Measurements from ENCODE around the gene PPT1.

The PPT1 gene

GRCh38 chr1:40092241-40092640, 4.8 kb downstream of the PPT1 start:
- no peak for DNase-seq

DNA sequence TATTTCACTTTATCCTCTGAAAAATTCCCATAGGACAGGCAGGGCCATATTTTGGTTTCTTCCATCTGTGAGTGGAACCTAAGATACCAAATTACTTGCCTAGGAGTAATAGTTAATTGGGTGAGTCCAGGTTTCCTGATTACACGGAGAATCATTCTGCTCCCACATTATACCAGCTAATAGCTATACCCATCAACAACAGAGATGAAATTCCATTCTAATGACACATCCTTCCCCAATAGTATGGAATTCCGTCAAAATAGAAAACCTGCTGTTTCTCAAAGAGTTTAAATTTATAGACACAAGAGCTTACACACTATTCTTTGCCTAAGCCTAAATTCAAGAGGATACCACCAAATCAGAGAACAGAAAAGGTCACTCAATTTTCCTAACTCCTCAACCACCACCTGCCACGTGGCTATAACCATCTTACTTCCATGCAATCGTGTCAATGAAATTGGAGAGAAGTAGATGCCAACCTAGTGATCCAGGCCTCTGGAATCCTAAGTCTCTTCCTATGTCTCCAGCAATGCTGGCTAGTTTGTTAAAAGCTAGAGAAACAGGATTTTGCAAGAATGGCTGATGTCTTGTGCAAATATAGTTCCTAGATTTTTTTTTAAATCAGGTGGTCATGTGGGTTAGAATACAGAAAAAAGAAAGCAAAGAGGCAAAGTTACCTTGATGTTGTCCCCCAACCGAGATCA, 6.2 kb downstream of the PPT1 start:
- no peak for DNase-seq

DNA sequence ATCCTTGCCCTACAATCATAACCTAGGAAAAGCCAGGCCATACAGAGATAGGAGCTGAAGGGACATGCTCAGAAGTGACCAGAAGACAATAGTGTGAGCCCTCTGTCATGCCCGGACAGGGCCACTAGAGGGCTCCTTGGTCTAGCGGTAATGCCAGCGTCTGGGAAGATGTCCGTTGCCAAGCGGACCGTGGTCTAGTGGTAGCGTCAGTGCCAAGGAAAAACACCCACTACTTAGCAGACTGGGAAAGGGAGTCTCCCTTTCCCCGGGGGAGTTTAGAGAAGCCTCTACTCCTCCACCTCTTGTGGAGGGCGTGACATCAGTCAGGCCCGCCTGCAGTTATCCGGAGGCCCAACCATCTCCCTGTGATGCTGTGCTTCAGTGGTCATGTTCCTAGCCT, 12.3 kb downstream of the PPT1 start:
- peak; percentile 62 for DNase-seq

- DNase-seq, result no peak
Observed at GRCh38 chr1:40081871-40082270, 15.2 kb downstream of the PPT1 start.

DNA sequence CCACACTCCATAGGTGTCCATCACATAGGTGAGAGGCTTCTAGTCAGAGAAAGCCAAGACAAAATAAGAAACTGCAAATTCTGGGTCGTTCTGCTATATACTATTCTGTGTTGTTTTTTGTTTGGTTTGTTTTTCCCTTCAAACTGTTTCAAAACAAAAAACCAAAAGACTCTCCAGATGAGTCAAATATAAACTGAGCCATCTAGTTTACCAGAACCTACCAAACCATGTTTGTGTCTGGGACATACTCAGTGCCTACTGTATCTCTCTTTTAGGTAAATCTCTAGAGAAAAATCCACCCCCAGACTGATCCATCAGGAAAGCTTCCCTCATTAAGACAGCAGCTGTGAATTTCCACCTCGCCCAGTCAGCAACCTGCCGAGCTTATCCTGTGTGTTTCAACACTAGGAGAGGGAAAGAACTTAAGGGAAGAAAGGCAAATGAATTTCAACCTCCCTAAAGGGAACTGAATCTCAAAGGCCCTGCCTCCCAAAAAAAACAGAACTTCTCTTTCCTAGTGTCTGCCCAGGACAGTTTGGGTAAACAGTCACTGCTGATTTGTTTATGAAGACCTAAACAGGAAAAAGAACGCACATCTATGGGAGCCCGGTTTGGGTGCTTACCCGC, 17.2 kb downstream of the PPT1 start:
- no peak for DNase-seq

DNA sequence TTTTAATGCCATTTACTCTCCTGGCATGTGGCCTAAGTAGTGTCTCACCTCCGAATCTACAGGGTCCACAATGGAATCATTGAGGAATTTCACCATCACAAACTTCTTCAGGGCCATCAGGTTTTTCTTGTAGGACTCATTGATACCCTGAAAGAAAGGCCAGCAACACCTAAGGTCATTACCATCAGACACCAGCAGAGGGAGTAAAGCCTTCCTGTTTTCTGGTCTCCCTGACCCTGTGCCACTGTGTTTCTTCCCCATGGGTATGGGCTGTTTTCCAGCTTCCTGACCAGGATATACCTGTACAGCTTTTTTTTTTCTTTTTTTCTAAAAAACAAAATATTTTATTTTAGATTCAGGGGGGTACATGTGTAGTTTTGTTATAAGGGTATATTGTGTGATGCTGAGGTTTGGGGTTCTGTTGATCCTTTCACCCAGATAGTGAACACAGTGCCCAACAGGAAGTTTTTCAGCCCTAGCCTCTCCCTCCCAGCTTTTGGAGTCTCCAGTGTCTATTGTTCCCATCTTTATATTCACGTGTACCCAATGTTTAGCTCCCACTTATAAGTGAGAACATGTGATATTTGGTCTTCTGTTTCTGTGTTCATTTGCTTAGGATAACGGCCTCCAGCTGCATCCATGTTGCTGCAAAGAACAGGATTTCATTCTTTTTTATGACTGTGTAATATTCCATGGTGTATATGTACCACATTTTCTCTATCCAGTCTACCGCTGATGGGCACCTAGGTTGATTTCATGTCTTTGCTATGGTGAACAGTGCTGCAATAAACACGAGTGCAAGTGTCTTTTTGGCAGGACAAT, 18.3 kb downstream of the PPT1 start:
- DNase-seq, result no peak

- no peak for DNase-seq
Observed at GRCh38 chr1:40076895-40077312, 20.1 kb downstream of the PPT1 start.

- DNase-seq, result no peak
Observed at GRCh38 chr1:40075266-40075665, 21.8 kb downstream of the PPT1 start.

GRCh38 chr1:40073062-40073461, 24.0 kb downstream of the PPT1 start:
- DNase-seq, result no peak

DNA sequence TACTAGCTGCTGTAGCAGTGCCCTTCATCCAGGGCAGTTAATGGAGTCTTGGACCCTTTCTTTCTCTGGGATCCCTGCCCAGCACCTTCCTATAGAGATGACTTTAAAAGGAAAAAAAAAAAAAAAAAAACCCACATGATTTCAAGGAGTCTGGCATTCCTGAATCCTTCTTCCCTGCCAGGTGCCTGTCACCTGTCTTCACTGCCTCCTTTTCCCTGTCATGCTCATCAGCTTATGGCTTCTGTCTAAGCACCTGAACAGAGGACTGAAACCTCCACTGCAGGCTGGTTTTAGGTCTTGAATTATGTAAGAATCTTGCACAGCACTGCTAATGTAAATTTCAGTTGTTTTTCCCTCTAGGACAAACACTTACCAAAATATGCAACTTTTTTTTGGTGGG, 24.9 kb downstream of the PPT1 start:
- DNase-seq, result no peak

DNA sequence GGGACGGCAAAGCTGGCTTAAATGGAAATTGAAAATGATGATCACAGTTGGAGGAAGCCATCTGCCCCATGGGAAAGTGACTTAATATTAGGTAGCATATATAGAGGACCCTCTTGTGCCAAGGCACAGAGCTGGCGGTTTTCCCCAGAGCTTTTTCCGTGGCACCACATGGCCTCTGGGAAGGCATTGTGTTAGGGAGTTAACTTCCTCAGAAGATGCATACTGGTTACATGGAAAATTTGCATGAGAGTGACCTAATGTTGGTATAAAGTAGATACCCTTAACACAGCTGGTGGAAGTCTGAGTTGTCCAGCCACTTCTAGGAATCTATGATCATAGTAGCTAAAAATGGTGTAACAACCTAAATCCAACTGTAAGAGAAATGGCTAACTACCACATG, 29.2 kb downstream of the PPT1 start:
- DNase-seq, result no peak

GRCh38 chr1:40067023-40067422, 30.0 kb downstream of the PPT1 start:
- DNase-seq, result no peak

DNA sequence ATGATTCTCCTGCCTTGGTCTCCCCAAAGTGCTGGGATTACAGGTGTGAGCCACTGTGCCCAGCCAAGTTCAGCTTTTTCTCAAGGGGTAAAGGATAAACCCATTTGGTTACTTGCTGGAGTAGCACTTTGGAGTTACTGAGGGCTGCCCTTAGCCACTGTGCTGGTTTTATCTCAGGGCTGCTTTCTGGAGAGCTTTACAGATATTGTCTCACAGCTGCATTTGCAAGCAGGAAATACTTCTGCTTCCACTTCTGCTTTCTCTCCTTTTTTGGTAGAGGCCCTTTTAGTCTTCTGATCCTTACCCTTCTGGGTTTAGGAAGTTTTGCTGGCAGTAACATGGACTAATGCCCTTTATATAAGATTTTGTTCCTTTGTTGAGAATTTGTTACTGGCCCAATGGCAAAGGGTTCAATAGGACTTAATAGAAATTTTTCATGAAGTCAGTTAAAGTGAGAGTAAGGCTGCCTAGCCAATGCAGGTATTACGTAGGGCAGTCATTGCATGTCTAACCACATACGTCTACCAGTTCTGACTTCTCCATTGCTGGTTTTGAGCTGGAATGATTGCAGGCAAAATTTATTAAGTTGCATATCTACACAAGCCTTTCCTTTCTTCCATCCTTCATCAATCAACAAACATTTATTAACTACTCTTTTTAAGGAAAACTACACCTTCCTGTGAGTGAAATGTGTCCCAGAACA, 32.1 kb downstream of the PPT1 start:
- no peak for DNase-seq

DNA sequence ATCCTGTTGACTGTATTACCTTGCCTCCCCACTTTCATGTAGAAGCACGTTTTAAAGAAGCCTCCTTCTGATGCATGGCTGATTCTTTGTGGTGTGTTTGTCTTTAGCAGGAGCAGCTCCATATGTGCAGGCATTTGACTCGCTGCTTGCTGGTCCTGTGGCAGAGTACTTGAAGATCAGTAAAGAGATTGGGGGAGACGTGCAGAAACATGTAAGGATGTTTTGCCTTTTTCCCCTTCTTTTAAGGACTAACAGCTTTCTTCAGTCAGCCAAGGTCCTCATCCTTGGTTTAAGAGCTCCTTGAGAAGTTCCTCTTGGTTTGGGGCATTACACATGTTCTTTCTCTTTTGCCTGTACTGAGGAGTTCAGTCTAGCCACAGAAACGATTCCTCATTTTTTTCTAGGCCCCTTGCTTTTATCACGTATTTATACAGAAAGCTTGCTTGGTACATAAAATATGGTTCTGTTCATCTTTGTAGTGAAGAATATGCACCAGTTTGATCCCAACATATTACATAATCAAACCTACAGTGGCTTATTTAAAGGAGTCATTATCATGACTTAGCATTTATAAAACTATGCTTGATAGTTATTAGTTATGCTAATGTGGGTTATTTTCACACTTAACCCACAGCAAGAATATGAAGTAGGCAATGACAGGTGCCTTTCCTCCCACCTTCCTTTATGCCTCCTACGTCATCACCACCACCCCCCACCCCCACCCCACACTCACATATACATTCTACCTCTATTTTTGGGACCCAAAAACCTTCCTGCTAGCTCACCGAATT, 36.9 kb downstream of the PPT1 start:
- no peak for DNase-seq

GRCh38 chr1:40059338-40059959, 37.6 kb downstream of the PPT1 start:
- no peak for DNase-seq

DNA sequence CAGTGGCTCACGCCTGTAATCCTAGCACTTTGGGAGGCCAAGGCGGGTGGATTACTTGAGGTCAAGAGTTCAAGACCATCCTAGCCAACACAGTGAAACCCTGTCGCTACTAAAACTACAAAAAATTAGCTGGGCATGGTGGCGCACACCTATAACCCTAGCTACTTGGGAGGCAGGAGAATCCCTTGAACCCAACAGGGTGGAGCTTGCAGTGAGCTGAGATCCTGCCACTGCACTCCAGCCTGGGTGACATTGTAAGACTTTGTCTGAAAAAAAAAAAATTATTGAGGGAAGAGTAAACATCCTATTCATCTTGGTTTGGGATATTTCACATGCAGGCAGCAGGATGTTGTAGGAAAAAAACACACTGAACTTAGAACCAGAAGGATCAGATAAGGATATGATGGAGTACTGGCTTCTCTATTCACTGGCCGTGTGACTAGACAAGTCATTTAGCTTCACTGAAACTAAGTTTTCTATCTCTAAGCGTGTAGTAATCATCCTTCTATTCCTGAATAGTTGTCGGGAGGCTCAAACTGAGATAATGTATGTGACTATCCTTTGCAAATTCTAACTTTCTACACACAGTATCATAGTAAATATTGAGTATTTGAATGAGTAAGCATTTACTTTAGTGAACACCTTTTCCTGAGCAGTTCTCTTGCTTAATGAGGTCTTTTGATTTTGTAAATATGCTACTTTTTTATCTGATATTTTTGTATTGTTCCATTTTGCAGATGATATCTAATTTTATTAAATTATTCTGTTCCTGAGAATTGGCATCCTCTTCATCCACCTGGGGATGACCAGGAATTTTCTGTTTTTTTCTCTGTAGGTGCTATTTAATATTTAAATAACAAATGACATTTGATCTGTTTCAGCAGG, 38.4 kb downstream of the PPT1 start:
- no peak for DNase-seq

DNA sequence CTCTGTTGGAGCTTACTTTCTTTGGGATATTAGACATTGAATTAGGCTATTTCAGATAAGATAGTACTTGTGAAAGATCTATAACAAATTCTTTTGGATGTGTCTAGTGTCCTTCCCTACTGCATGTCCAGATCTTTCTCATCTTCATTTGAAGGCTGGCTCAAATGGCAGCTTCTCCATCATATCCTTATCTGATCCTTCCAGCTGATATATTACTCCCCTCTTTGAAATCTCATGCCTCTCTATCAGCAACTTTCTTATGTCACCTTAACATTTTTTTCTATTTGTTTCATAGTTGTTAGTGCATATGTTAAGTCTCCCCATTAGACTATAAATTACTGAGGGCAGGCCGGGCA, 39.0 kb downstream of the PPT1 start:
- DNase-seq, result no peak

DNA sequence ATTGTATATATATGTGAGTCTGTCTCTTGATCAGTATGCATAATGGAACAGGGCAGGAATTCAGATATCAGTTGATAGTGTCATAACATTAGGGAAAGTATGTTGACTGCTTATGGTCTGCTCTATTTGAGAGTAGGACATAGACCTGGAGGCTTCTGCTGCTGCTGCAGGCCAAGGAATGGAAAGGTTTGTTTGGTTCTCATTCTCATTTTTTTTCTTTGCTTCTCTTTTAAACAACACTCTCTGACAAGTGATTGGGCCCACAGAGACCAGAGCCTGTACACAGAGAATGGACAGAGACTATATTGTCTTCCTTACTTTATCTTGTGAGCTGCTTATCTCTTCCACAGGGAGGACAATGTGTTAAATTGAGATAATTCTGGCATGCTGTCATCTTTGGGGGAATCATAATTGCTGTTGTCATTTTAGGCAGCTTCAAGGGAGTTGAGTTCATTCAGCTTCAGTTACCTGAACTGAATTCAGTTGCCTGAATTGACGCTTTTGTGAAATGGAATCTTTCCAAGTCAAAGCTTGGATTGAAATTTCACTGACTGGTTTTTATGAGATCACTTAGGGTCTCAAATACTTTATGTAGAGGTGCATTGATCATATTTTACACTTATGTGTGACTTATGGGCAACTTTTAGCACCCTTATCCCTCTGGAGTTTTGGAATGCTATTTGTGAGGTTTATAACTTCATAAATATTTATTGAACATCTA, 39.6 kb downstream of the PPT1 start:
- DNase-seq, result no peak

DNA sequence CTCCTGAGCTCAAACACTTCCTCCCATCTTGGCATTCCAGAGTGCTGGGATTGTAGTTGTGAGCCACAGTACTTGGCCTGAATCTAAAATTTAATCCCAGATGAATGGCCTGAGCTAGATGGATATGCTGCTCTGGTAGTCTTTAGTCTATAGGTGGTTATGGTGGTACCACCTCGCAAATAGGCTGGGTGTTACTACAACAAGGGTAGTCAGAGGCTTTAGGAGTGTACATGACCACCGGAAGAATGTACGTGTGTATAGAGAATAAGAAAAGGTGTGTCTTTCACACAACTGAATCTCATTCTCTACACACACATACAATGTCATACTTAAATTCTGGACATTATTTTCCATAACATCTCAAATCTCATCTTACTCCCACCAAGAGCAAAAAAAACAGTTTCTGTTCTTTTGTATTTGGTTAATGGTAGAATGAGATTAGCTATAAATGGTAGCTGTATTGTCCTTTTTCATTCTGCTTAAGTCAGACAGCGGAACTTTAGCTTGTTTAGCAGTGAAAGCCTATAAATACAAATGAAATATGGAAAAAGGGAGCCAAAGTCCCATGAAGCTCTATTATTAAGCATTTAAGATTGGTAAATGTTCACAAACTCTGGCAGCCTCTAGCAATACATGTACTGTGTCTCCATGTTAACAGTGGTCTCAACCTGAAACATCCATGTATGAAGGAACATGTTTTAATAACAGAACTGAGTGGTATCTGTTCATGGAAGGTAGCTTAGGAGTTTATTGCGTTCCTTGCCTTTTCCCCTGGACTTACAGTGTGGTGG, 40.3 kb downstream of the PPT1 start:
- DNase-seq, result no peak

Data from left hindlimb (tissue), 1 donor.